ENCODE results near the gene CLCF1. TPM values are rescaled to one million over a fixed set of nuclear protein-coding genes. Genes with fewer than 3 reads are reported as not detected.

CLCF1 gene
- total RNA-seq (10 to 100 TPM in 1 of 4 donors, 1 to 10 TPM in 3; 2.9 to 49.8 (median 6.6) TPM), polyA plus RNA-seq (1 to 10 TPM in 2 of 3 donors, under 1 TPM in 1; 0.92 to 6.5 (median 2.4) TPM)

DNA sequence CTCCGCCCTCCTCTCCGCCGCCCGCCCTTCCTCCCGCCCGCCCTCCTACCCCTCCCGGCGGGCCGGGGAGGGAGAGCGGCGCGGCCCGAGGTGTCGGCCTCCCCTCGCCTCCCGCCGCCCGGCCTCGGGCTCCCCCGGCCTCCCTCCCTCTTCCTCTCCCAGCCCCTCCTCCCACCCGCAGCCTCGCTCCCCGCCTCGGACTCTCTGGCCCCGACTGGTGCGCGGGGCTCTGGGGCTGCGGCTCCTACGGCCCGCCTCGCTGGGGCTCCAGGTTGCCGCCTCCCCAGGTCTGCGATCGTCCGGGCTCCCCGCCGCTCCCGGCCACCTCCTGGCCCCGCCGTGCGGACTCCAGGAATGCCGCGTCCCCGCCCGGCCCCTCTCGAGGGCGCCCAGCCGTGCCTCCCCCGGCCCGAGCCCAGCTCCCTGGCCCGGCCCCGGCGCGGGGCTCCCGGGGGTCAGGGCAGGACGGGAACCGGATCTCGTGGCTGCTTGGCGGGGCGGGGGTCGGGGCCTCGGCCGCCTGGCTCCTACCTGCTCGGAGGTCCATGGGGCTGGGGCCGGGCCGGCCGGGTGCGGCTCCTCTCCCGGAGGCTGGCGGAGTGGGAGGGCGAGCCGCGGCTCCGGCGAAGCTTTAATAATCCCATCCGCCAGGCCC, at the start of gene CLCF1:
TSS of gene CLCF1 (minus strand) at position 606 of the 655 bp plus-strand sequence. CDS start at position 547, 59 bp downstream.
- Histone ChIP-seq H3K27ac (peak within 1 kb of the TSS; percentile 85 to 100 (median 92)), H3K36me3 (no peaks in the 10 kb centered on the region), H3K9me3 (no peaks in the 10 kb centered on the region), H3K4me3 (peak within 1 kb of the TSS; percentile 55 to 78 (median 68)), H3K4me1 (peaks cover 0 to 71% (median 60%) of the 10 kb centered on the region in 4 donors), H3K27me3 (no peaks in the 10 kb centered on the region)
- TF ChIP-seq, protein P1, sequence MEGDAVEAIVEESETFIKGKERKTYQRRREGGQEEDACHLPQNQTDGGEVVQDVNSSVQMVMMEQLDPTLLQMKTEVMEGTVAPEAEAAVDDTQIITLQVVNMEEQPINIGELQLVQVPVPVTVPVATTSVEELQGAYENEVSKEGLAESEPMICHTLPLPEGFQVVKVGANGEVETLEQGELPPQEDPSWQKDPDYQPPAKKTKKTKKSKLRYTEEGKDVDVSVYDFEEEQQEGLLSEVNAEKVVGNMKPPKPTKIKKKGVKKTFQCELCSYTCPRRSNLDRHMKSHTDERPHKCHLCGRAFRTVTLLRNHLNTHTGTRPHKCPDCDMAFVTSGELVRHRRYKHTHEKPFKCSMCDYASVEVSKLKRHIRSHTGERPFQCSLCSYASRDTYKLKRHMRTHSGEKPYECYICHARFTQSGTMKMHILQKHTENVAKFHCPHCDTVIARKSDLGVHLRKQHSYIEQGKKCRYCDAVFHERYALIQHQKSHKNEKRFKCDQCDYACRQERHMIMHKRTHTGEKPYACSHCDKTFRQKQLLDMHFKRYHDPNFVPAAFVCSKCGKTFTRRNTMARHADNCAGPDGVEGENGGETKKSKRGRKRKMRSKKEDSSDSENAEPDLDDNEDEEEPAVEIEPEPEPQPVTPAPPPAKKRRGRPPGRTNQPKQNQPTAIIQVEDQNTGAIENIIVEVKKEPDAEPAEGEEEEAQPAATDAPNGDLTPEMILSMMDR (IDR thresholded peaks at IDR 0.05) = no peak
- TF ChIP-seq POLR2AphosphoS5 (IDR thresholded peaks at IDR 0.05) = peak in 1 of 4 donors; percentile 51
- peak; percentile 89 for DNase-seq
- intact Hi-C loops (cut with DNase I) = no loop called here
- 0 to 1% methylated on average over 76 of the region's 76 CpGs for WGBS, 2 donors

DNA sequence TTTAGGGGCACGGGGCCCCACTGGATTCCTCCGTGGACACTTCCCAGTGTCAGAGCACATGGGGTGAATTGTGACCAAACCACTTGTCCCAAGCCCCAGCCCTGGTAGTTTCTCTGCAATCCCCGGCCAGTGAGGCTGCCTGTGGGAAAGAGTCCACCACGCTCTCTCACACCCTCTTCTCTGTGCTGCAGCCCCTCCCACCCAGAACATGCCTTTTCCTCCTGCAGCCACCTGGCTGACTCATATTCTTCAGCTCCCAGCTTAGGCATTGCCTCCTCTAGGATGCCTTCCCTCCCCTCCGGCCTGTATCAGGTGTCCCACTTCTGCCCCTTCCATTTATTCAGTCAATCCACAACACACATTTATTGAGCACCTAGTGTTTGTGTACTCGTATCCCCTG, 49.5 kb upstream of the CLCF1 start:
- H3K27ac ChIP-seq = no peak overlapping the region
- no peaks in the 10 kb centered on the region for H3K27me3 ChIP-seq
- no peak overlapping the region for H3K4me3 ChIP-seq
- H3K4me1 ChIP-seq = peaks cover 0 to 30% (median 23%) of the 10 kb centered on the region in 4 donors
- DNase-seq = no peak
- no peaks in the 10 kb centered on the region for H3K9me3 ChIP-seq
- 54 to 64% methylated on average over 6 of the region's 6 CpGs for WGBS, 2 donors
- TF ChIP-seq, protein P1 (IDR thresholded peaks at IDR 0.05) = no peak
- TF ChIP-seq POLR2A (IDR thresholded peaks at IDR 0.05) (no peak), POLR2AphosphoS5 (IDR thresholded peaks at IDR 0.05) (no peak), EP300 (IDR thresholded peaks at IDR 0.05) (no peak)
- no peaks in the 10 kb centered on the region for H3K36me3 ChIP-seq
- intact Hi-C loops (cut with DNase I) = no loop called here

DNA sequence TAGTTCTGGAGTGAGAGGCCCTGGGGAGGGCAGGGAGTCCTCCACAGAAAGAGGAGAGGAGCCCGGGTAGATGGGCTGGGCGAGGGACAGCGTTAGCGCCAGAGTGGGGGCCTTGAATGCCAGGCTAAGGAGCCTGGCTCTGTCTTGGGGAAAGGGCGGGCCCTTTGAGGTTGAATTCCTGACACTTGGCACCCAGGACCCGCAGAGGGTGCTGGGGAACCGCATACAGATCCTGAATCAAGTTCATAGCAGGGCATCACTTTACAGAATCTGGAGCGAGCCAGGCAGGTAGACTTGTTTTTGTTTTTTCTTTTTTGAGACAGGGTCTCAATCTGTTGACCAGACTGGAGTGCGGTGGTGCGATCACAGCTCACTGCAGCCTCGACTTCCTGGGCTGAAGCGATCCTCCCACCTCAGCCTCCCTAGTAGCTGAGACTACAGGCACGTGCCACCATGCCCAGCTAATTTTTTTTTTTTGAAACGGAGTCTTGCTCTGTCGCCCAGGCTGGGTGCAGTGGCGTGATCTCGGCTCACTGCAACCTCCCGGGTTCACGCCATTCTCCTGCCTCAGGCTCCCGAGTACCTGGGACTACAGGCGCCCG, 48.1 kb upstream of the CLCF1 start:
- H3K4me3 ChIP-seq = peak overlapping the region; percentile 31 to 87 (median 71)
- DNase-seq = no peak
- no peaks in the 10 kb centered on the region for H3K36me3 ChIP-seq
- H3K9me3 ChIP-seq = no peaks in the 10 kb centered on the region
- WGBS, 2 donors = 55 to 77% methylated on average over 22 of the region's 22 CpGs
- no peak for TF ChIP-seq POLR2A (IDR thresholded peaks at IDR 0.05)
- no peak for TF ChIP-seq EP300 (IDR thresholded peaks at IDR 0.05)
- TF ChIP-seq POLR2AphosphoS5 (IDR thresholded peaks at IDR 0.05) = no peak
- TF ChIP-seq, protein P1 (IDR thresholded peaks at IDR 0.05) = no peak
- no peaks in the 10 kb centered on the region for H3K27me3 ChIP-seq
- peak overlapping the region; percentile 88 to 99 (median 92) for H3K27ac ChIP-seq
- peaks cover 0 to 31% (median 20%) of the 10 kb centered on the region in 4 donors for H3K4me1 ChIP-seq
- intact Hi-C loops (cut with DNase I) = loop anchor here (2.0 kb wide), 1 partner anchor 19 kb away; no protein-coding TSS in a partner anchor

DNA sequence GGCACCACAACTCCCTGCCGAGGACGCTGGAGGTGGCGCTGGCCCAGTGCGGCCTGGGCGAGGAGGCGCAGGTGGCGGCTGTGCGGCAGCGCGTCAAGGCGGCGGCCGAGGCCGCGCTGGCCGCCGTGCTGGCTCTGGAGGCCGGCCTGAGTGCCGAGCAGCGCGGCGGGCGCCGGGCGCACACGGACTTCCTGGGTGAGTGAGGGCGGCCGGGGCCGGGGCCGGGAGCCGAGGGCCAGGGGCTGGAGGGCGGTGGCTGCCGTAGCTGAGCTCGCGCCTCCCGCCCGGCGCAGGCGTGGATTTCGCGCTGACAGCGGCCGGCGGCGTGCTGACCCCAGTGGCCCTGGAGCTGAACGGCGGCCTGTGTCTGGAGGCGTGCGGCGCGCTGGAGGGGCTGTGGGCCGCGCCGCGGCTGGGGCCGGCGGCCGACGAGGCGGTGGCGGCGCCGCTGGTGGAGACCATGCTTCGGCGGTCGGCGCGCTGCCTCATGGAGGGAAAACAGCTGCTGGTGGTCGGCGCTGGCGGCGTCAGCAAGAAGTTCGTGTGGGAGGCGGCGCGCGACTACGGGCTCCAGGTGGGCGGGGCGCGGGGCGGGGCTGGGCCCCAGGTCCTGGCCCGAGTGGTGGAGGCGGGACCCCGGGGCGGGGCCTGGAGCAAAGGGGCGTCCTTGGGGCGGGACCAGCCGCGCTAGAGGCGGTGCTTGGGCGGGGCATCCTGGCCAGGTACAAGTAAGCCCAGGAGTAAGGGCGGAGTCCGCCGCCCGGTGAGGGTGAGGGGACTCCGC, 47.4 kb upstream of the CLCF1 start:
- WGBS, 2 donors = 1% methylated on average over 97 of the region's 97 CpGs
- Histone ChIP-seq H3K27ac (peak overlapping the region; percentile 88 to 99 (median 92)), H3K27me3 (peaks cover 0 to under 1% (median 0%) of the 10 kb centered on the region in 3 donors), H3K4me3 (peak overlapping the region; percentile 31 to 87 (median 71)), H3K4me1 (peaks cover 0 to 38% (median 25%) of the 10 kb centered on the region in 4 donors), H3K36me3 (no peaks in the 10 kb centered on the region), H3K9me3 (no peaks in the 10 kb centered on the region)
- peak; percentile 71 to 86 (median 81) for TF ChIP-seq POLR2AphosphoS5 (IDR thresholded peaks at IDR 0.05)
- no peak for TF ChIP-seq POLR2A (IDR thresholded peaks at IDR 0.05)
- intact Hi-C loops (cut with DNase I) = loop anchor here (2.0 kb wide), 1 partner anchor 18 kb away; no protein-coding TSS in a partner anchor
- peak; percentile 98 for DNase-seq
